HG02938 (cell line): Measurements from ENCODE around the gene EFCAB14.
"Not testable (repeated sequence)": the region's sequence is repeated elsewhere in the genome, so short reads cannot be mapped to it uniquely, and the experiment has no call there.

Experiments used
- ATAC-seq: cut with Tn5 transposase; IDR thresholded peaks from one replicate; pipeline ENCODE4 v1.9.1; 2021; ENCODE audit warnings: mild to moderate bottlenecking, moderate library complexity; ENCODE audit not compliant: unreplicated experiment

Gene EFCAB14

GRCh38 chr1:46657775-46658174 is 61.1 kb downstream of the EFCAB14 start:
- no peak for ATAC-seq

GRCh38 chr1:46656643-46657042 is 62.3 kb downstream of the EFCAB14 start:
- no peak for ATAC-seq

GRCh38 chr1:46655848-46656247 is 63.1 kb downstream of the EFCAB14 start:
- no peak for ATAC-seq

GRCh38 chr1:46654698-46655097 is 64.2 kb downstream of the EFCAB14 start:
- ATAC-seq: not testable (repeated sequence)

GRCh38 chr1:46654012-46654411 is 64.9 kb downstream of the EFCAB14 start:
- no peak for ATAC-seq

- no peak for ATAC-seq
Observed at GRCh38 chr1:46653405-46653958, 65.4 kb downstream of the EFCAB14 start.

- no peak for ATAC-seq
Observed at GRCh38 chr1:46652321-46653100, 66.4 kb downstream of the EFCAB14 start.

GRCh38 chr1:46651152-46651551 is 67.8 kb downstream of the EFCAB14 start:
- not testable (repeated sequence) for ATAC-seq

- no peak for ATAC-seq
Observed at GRCh38 chr1:46650491-46650890, 68.4 kb downstream of the EFCAB14 start.

GRCh38 chr1:46649764-46650163 is 69.2 kb downstream of the EFCAB14 start:
- no peak for ATAC-seq

GRCh38 chr1:46647611-46648010 is 71.3 kb downstream of the EFCAB14 start:
- ATAC-seq: no peak

- no peak for ATAC-seq
Observed at GRCh38 chr1:46646844-46647243, 72.1 kb downstream of the EFCAB14 start.

- no peak for ATAC-seq
Observed at GRCh38 chr1:46646331-46646730, 72.6 kb downstream of the EFCAB14 start.

GRCh38 chr1:46645815-46646214 is 73.1 kb downstream of the EFCAB14 start:
- ATAC-seq: no peak

- no peak for ATAC-seq
Observed at GRCh38 chr1:46643368-46643775, 75.5 kb downstream of the EFCAB14 start.

- ATAC-seq: no peak
Observed at GRCh38 chr1:46642115-46642680, 76.7 kb downstream of the EFCAB14 start.

- no peak for ATAC-seq
Observed at GRCh38 chr1:46639547-46639946, 79.4 kb downstream of the EFCAB14 start.

GRCh38 chr1:46638921-46639320 is 80.0 kb downstream of the EFCAB14 start:
- no peak for ATAC-seq

- no peak for ATAC-seq
Observed at GRCh38 chr1:46637444-46638083, 81.3 kb downstream of the EFCAB14 start.

GRCh38 chr1:46635205-46635604 is 83.7 kb downstream of the EFCAB14 start:
- ATAC-seq: no peak

- no peak for ATAC-seq
Observed at GRCh38 chr1:46630719-46631118, 88.2 kb downstream of the EFCAB14 start.
